Testis (tissue), 2 donors: Measurements from ENCODE around the gene NFIX.

ENCODE experiments used
- POLR2A ChIP-seq: fragments of 450-650 bp; IDR thresholded peaks from one replicate; pipeline ENCODE4 v1.6.1; 2017; ENCODE audit warnings: antibody characterized with exemption, mild to moderate bottlenecking, moderate library complexity
- TF ChIP-seq, protein P1 (sequence below), 3 experiments: fragments of 450-650 bp in 2 of 3; fragments of 200-600 bp in 1 of 3; sonication (generic) in 1 of 3; IDR thresholded peaks; one replicate each; pipeline ENCODE4 v1.5.1; 2016 to 2019; ENCODE audit warnings: antibody characterized with exemption in 3 of 3, mild to moderate bottlenecking in 2 of 3, moderate library complexity in 1 of 3

DNA sequence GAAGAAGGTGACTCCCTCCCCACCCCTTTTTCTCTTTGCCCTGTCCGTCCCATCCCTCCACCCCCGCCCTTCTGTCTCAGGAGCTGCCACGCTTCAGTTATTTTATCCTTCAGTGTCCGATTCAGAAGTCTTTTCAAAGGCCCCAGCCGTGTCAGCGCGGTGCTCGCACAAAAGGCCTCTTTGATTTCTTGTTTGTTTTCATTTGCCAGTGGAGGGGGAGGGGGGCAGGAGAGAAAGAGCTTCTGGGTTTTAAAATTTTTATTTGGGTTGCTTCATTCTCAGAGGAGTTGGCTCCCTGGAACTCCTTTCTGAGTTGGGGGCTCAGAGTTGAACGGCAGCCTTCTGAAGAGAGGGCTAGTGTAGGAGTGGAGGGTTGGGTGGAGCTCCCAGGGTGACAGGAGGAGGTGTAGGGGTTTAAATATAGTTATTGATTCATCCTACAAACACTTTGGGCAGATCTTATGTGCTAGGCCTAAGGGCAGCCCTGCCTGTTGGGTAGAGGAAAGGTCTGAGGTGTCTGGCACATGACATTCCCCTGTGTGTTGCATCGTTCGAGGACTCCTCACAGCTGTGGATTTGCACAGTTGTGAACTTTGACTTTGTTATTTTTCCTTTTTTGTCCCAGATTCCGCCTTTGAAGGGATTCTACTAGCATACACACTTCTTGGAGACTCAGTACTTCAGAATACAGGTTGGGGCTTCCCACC is 36.8 kb downstream of the NFIX start:
- TF ChIP-seq, protein P1, sequence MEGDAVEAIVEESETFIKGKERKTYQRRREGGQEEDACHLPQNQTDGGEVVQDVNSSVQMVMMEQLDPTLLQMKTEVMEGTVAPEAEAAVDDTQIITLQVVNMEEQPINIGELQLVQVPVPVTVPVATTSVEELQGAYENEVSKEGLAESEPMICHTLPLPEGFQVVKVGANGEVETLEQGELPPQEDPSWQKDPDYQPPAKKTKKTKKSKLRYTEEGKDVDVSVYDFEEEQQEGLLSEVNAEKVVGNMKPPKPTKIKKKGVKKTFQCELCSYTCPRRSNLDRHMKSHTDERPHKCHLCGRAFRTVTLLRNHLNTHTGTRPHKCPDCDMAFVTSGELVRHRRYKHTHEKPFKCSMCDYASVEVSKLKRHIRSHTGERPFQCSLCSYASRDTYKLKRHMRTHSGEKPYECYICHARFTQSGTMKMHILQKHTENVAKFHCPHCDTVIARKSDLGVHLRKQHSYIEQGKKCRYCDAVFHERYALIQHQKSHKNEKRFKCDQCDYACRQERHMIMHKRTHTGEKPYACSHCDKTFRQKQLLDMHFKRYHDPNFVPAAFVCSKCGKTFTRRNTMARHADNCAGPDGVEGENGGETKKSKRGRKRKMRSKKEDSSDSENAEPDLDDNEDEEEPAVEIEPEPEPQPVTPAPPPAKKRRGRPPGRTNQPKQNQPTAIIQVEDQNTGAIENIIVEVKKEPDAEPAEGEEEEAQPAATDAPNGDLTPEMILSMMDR (IDR thresholded peaks at IDR 0.05), result no peak
- TF ChIP-seq POLR2A, result no peak
